Measurements from ENCODE around the gene RPSA.

Gene RPSA

DNA sequence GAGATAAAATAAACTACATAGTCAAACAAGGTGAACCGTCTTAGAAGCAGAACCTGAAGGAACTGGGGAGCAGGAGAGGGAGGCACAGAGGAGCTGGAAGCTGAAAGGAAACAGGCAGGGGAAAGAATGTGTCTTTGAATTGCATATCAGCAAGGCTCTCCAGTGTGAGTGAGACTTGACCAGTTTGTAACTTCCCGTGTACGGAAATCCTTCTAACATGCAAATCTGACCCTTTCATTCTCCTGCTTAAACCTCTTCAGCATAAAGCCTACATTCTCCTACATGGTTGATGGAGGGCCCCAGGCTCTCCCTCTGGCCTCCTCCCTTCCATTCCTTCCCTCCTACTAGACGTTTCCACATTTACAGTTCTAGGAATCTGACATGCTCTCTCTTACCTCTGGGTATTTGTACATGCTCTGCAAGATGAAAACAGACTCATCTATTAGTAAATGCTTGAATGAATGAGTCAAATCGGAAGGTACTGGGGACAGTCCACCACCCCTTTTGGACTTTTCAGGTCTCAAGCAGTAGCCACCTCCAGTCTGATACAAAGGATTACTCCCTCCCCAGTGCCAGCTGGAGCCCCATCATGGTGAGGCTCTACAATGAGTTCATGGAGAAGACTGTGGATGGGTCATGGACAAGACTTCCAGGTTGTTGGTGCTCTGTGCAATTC, 29.4 kb upstream of the RPSA start:
- no peak for DNase-seq (ENCODE audit: low spot score)
- in situ Hi-C loops (cut with MboI; ENCODE audit: low pct_unique_long_range_greater_than_20kb, low sequenced_read_pairs, unreplicated experiment) = loop anchor here (25.0 kb wide), 1 partner anchor 190 kb away; the partner anchor contains the start of gene XIRP1
- TF ChIP-seq, protein P1, sequence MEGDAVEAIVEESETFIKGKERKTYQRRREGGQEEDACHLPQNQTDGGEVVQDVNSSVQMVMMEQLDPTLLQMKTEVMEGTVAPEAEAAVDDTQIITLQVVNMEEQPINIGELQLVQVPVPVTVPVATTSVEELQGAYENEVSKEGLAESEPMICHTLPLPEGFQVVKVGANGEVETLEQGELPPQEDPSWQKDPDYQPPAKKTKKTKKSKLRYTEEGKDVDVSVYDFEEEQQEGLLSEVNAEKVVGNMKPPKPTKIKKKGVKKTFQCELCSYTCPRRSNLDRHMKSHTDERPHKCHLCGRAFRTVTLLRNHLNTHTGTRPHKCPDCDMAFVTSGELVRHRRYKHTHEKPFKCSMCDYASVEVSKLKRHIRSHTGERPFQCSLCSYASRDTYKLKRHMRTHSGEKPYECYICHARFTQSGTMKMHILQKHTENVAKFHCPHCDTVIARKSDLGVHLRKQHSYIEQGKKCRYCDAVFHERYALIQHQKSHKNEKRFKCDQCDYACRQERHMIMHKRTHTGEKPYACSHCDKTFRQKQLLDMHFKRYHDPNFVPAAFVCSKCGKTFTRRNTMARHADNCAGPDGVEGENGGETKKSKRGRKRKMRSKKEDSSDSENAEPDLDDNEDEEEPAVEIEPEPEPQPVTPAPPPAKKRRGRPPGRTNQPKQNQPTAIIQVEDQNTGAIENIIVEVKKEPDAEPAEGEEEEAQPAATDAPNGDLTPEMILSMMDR (IDR thresholded peaks at IDR 0.05; ENCODE audit: extremely low read depth, insufficient read depth, missing control alignments) = no peak

DNA sequence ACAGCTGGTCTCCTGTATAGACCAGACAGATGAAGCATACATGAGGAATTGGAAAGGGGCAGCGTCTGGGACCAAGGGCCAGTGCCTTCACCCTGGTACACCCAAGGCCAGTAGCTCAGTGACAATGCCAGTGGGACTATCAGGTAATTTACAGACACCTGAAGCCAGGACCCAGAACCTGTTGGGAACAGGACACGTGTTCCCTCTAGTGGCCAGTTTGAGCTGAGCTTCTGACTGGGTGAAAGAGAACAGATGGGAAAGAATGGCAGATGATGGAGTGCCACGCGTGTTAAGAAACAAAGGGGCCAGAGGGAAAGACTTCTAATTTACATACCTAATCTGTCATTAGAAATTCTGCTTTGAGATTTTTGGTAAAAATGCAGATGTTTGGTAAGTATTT, 28.4 kb upstream of the RPSA start:
- in situ Hi-C loops (cut with MboI; ENCODE audit: low pct_unique_long_range_greater_than_20kb, low sequenced_read_pairs, unreplicated experiment) = loop anchor here (25.0 kb wide), 1 partner anchor 191 kb away; the partner anchor contains the start of gene XIRP1
- TF ChIP-seq, protein P1 (IDR thresholded peaks at IDR 0.05; ENCODE audit: extremely low read depth, insufficient read depth, missing control alignments) = peak; percentile 90
- peak; percentile 63 for DNase-seq (ENCODE audit: low spot score)

DNA sequence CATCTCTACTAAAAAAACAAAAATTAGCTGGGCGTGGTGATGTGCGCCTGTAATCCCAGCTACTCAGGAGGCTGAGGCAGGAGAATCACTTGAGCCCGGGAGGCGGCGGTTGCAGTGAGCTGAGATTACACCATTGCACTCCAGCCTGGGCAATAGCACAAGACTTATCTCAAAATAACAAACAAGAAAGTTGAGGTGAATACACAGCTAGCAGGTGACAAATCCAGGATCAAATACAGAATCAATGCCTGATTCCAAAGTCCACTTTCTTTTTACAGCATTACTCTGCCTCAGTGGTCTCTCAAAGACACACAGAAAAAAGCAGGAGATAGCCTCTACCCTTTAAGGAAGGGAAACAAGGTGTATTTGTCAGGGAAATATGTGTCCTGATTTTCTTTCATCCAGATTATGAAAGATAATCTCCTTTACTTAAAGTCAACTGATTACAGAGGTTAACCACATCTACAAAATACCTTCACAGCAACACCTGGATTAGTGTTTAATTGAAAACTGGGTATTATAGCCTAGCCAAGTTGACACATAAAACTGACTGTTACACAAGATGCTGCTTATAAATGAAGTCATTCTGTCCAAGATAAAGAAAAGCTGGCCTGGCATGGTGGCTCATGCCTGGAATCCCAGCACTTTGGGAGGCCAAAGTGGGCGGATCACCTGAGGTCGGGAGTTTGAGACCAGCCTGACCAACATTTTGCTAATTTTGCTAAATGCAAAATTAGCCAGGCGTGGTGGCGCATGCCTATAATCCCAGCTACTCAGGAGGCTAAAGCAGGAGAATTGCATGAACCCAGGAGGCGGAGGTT, 27.4 kb upstream of the RPSA start:
- no peak for DNase-seq (ENCODE audit: low spot score)
- TF ChIP-seq, protein P1 (IDR thresholded peaks at IDR 0.05; ENCODE audit: extremely low read depth, insufficient read depth, missing control alignments) = no peak
- in situ Hi-C loops (cut with MboI; ENCODE audit: low pct_unique_long_range_greater_than_20kb, low sequenced_read_pairs, unreplicated experiment) = loop anchor here (25.0 kb wide), 1 partner anchor 192 kb away; the partner anchor contains the start of gene XIRP1

DNA sequence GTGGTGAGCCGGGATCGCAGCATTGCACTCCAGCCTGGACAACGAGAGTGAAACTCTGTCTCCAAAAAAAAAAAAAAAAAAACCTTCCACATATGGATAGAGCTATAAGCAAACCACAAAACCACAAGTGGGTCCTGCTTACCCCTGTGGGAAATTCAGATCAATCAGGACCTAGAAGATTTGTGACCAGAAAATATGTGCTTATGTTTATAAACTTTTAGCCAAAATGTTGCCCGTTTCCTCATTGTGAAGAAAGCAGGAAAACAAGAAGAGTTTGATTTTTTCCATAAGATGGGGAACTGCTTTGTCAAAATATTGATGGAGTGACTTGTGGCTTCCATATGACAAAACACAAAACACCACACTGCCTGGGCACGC, 26.8 kb upstream of the RPSA start:
- TF ChIP-seq, protein P1 (IDR thresholded peaks at IDR 0.05; ENCODE audit: extremely low read depth, insufficient read depth, missing control alignments) = no peak
- in situ Hi-C loops (cut with MboI; ENCODE audit: low pct_unique_long_range_greater_than_20kb, low sequenced_read_pairs, unreplicated experiment) = loop anchor here (25.0 kb wide), 1 partner anchor 192 kb away; the partner anchor contains the start of gene XIRP1
- no peak for DNase-seq (ENCODE audit: low spot score)

DNA sequence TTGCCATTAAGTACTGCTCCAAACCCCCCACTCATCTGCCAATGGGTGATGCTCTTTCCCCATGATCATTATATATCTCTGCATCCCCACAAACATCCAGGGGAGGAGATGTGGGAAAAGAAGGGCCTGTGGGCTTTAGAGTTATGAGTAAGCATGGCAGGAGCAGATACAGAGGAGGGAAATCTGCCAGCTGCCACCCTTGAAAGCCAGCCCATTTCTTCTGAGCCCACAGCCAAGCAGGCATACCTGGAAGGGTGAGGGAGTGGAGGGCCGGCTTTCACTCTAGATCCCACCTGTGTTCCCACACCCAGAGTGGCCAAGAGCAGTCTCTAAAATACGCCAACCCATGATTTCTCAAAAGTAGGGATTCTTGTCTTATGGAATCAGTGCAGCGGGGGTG, 25.1 kb upstream of the RPSA start:
- TF ChIP-seq, protein P1 (IDR thresholded peaks at IDR 0.05; ENCODE audit: extremely low read depth, insufficient read depth, missing control alignments) = no peak
- no peak for DNase-seq (ENCODE audit: low spot score)
- in situ Hi-C loops (cut with MboI; ENCODE audit: low pct_unique_long_range_greater_than_20kb, low sequenced_read_pairs, unreplicated experiment) = loop anchor here (25.0 kb wide), 1 partner anchor 194 kb away; the partner anchor contains the start of gene XIRP1

DNA sequence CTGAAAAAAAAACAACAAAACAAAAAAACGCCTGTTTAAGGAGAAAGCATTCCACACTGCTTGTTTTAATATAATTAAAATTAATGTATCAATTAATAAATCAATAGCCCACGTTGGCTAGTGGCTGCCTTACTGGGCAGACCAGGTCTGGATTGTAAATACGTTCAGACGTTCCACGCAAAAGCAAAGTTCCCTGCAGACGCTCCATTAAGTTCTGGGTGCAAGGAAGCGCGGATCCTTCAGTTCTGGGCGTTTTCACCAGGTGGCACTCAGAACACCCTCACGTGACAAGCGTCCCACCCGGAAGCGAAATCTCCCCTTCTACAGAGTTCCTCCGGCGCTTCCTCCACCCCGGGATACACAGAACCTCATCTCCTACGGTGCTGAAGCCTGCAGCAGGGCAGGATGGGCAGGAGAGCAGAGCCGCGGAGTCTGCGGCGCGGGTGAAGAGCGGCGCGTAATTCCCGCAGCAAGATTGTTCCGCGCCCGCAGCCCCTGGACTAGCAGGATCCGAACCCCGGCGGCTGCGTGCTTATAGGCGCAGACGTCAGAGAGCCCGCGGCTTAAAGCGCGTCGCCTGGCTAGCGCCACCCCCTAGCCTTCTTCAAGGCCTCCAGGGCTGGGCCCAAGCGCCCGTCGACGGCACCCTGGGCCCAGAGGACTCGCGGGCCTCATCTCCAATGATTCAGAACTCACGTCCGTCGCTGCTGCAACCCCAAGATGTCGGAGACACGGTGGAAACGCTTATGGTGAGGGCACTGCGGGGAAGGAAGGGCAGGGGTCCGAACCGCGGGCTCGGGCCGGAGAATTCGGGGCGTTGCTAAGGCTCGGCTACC, 23.3 kb upstream of the RPSA start, which contains the start of gene SLC25A38:
Gene SLC25A38, plus strand, starts transcription at position 326 of the 836 bp plus-strand sequence. Its CDS starts 355 bp downstream, at position 681.
- TF ChIP-seq, protein P1 (IDR thresholded peaks at IDR 0.05; ENCODE audit: extremely low read depth, insufficient read depth, missing control alignments) = peak; percentile 45
- in situ Hi-C loops (cut with MboI; ENCODE audit: low pct_unique_long_range_greater_than_20kb, low sequenced_read_pairs, unreplicated experiment) = loop anchor here (25.0 kb wide), 1 partner anchor 196 kb away; the partner anchor contains the start of gene XIRP1
- DNase-seq (ENCODE audit: low spot score) = peak; percentile 83

Data from GM13977 (cell line).